HFF-Myc (cell line): ENCODE results near the gene WASF1.

Experiments used
- DNase-seq: peaks from one replicate; pipeline ENCODE4 v3.0.0-alpha.2; 2011; ENCODE audit warnings: low read depth; ENCODE audit errors: extremely low read depth
- H3K4me3 ChIP-seq: replicated peaks from 2 replicates; pipeline ENCODE4 v1.5.1; 2011; ENCODE audit warnings: low read depth, mild to moderate bottlenecking, control low read depth, low read length
- CTCF ChIP-seq: IDR thresholded peaks from 2 replicates; pipeline ENCODE4 v1.5.1; 2012; ENCODE audit warnings: mild to moderate bottlenecking, low read depth, low read length, control low read depth; ENCODE audit errors: missing control alignments

WASF1 gene

GRCh38 chr6:110179406-110180227 is at the start of gene WASF1:
Gene WASF1, minus strand, starts transcription at chr6:110179670. Its CDS starts 52,069 bp downstream, at chr6:110127601.
- no peak for TF ChIP-seq CTCF
- peak; percentile 95 for DNase-seq
- H3K4me3 ChIP-seq, result peak within 1 kb of the TSS; percentile 72

GRCh38 chr6:110226261-110226660 is 46.8 kb upstream of the WASF1 start:
- TF ChIP-seq CTCF, result no peak
- DNase-seq, result no peak
- no peak overlapping the region for H3K4me3 ChIP-seq

DNA sequence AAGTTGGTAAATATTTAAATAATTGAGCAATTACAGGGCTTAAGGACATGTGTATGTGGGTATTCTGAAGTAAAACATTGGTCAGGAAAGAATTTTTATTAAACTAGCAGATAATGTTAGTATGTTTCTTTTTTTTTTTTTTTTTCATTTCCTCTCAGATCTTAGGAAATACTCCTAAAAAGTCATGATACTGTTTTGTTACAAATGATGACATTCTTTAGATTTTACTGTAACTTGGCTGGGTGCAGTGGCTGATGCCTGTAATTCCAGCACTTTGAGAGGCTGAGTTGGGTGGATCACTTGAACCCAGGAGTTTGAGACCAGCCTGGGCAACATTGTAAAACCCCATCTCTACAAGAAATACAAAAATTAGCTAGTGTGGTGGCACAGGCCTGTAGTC is 42.3 kb upstream of the WASF1 start:
- no peak overlapping the region for H3K4me3 ChIP-seq
- no peak for DNase-seq
- no peak for TF ChIP-seq CTCF

DNA sequence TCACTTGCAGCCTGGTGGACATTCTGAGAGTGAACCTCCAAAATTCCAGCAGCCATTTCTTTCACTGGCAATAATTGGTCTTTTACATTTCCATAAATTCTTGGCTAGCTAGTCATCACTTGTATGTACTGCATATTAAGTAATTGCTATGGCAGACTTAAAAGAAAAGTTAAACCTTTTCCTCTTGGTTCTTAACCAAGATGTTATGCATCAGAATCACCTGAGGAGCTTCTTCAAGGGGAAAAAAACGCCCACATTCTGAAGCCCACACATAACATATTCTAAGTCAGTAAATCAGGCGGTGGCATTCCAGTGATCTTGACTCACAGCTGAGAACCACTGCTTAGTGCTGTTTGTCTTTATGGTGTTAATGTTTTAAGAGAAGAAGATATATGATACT is 37.8 kb upstream of the WASF1 start:
- H3K4me3 ChIP-seq, result no peak overlapping the region
- no peak for DNase-seq
- no peak for TF ChIP-seq CTCF

DNA sequence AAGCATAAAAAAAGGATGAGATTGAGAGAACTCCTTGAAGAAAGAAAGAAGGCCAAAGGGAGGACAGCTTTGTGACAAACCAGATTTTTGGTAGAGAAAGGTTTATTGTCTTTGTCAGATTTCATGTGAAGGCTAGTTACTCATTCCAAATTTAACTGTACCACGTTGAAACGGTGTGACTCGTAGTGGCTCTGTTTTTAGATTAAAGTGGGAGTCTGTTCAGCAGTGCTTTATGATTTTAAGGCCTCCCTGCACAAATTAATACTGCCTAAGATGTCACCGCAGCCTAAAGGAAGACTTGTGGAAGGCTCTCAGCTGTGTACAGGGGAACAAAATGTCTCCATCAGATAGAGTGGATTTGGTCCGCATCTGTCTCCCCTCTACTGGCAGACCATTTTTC is 36.7 kb upstream of the WASF1 start:
- no peak for TF ChIP-seq CTCF
- no peak for DNase-seq
- H3K4me3 ChIP-seq, result no peak overlapping the region

DNA sequence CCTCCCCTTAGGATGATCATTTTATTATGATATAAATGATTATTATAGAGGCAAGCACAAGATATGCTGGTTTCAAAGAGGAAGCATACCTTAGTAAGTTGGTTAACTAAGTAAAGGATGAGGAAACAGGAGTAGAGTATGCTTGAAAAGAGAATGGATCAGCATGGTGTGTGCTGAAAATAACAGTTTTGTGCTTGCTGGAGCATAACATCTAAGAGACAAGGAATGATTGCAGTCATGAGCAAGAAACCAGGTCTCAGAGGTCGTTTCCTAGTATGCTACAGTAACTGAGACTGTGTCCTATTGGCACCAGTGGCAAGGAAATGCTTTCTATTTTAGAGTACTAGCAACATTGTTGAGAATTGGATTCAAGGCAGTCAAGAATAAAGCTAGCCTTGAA is 34.9 kb upstream of the WASF1 start:
- no peak overlapping the region for H3K4me3 ChIP-seq
- DNase-seq, result no peak
- TF ChIP-seq CTCF, result no peak
